HepG2 (cell line): ENCODE measurements around the gene COPS7B. TPM values are rescaled to one million over a fixed set of nuclear protein-coding genes. Genes with fewer than 3 reads are reported as not detected.
A peak's percentile ranks its signal among the peaks of the same experiment; 100 is the strongest.

Source experiments
- ATAC-seq: fragments of 200-7000 bp; cut with Tn5 transposase; 3 replicates; pipeline ENCODE4 v1.9.1; 2020; ENCODE audit warnings: mild to moderate bottlenecking, moderate library complexity
- BruUV-seq: library from RNA; stranded (reverse); fragments of 400-500 nt; replicated peaks from 2 replicates; lab custom pipeline; 2021; lab: Mats Ljungman, UMichigan
- CTCF ChIA-PET: fragments of 300-600 bp; formaldehyde crosslinking; extraction: SDS; loops from one replicate; lab custom pipeline; 2021; ENCODE audit warnings: low total read pairs, inconsistent platforms, low intra/inter-chr PET ratio; lab: Yijun Ruan, JAX
- POLR2A ChIA-PET: fragments of 350-600 bp; sonication (Branson Sonifier 250); formaldehyde crosslinking; loops from one replicate; lab custom pipeline; 2020; ENCODE audit warnings: antibody characterized with exemption, inconsistent platforms; lab: Yijun Ruan, JAX
- DNase-seq: peaks from one replicate; pipeline ENCODE4 v3.0.0-alpha.2; 2015; ENCODE audit warnings: low spot score
- FAIRE-seq: peaks from 3 replicates; lab custom pipeline; 2011; peaks lifted over from hg19 to GRCh38; lab: Jason Lieb, UNC
- H2AFZ ChIP-seq: one replicate; pipeline ENCODE4 v1.6.1; 2011; ENCODE audit warnings: low read length, inconsistent platforms
- H3K27ac ChIP-seq: fragments of 300-600 bp; 3 replicates; pipeline ENCODE4 v1.8.0; 2011; ENCODE audit warnings: mixed run types, mild to moderate bottlenecking, mixed read lengths, low read length, inconsistent platforms; ENCODE audit not compliant: insufficient read depth; ENCODE audit errors: extremely low read length
- H3K27me3 ChIP-seq, 2 experiments: fragments of 200-600 bp in 1 of 2; 2 replicates in 1 of 2; 3 replicates in 1 of 2; pipeline versions ENCODE4 v1.6.0 to v1.8.0; 2011; ENCODE audit warnings: low read length in 2 of 2, mild to moderate bottlenecking in 2 of 2, moderate library complexity in 2 of 2, inconsistent platforms in 1 of 2; ENCODE audit not compliant: insufficient read depth in 2 of 2, control insufficient read depth in 1 of 2
- H3K36me3 ChIP-seq, 2 experiments: fragments of 200-600 bp in 1 of 2; replicated peaks in 1 of 2; 2 replicates in 1 of 2; 3 replicates in 1 of 2; pipeline versions ENCODE4 v1.5.1 to v1.8.0; 2011; ENCODE audit warnings: low read length in 2 of 2, inconsistent platforms in 1 of 2; ENCODE audit not compliant: insufficient read depth in 2 of 2, control insufficient read depth in 1 of 2
- H3K4me1 ChIP-seq: 2 replicates; pipeline ENCODE4 v1.5.1; 2012; ENCODE audit warnings: low read length, inconsistent platforms; ENCODE audit not compliant: insufficient read depth
- H3K4me2 ChIP-seq: 2 replicates; pipeline ENCODE4 v1.6.0; 2011; ENCODE audit warnings: low read depth, low read length, inconsistent platforms
- H3K4me3 ChIP-seq, 3 experiments: fragments of 200-600 bp in 1 of 3; sonication (generic), shearing (Covaris generic) in 1 of 3; replicated peaks in 1 of 3; 2 replicates each; pipeline ENCODE4 v1.5.1; 2011 to 2016; ENCODE audit warnings: low read length in 3 of 3, inconsistent platforms in 2 of 3, low read depth in 2 of 3, mild to moderate bottlenecking in 2 of 3, control low read depth in 1 of 3, mixed read lengths in 1 of 3; ENCODE audit not compliant: insufficient read depth in 1 of 3
- H3K79me2 ChIP-seq: one replicate; pipeline ENCODE4 v1.6.1; 2011; ENCODE audit warnings: low read length, inconsistent platforms; ENCODE audit not compliant: insufficient read depth
- H3K9ac ChIP-seq: 2 replicates; pipeline ENCODE4 v1.6.0; 2011; ENCODE audit warnings: mild to moderate bottlenecking, low read depth, low read length, inconsistent platforms; ENCODE audit not compliant: insufficient read depth
- H3K9me3 ChIP-seq: 2 replicates; pipeline ENCODE4 v1.5.1; 2012; ENCODE audit warnings: mild to moderate bottlenecking, low read length
- H4K20me1 ChIP-seq: 2 replicates; pipeline ENCODE4 v1.6.0; 2011; ENCODE audit warnings: inconsistent platforms, mild to moderate bottlenecking, low read length, moderate library complexity; ENCODE audit not compliant: insufficient read depth
- CBX2 ChIP-seq, 2 experiments: fragments of 200-600 bp in 1 of 2; sonication (generic); formaldehyde crosslinking in 1 of 2; IDR thresholded peaks; 2 replicates each; pipeline versions ENCODE4 v1.7.0 to v1.8.1; 2018 to 2022; ENCODE audit warnings: low read depth in 2 of 2, low read length in 1 of 2, mild to moderate bottlenecking in 1 of 2, missing genetic modification reagents in 1 of 2
- CHD2 ChIP-seq: IDR thresholded peaks from 2 replicates; pipeline ENCODE4 v1.6.1; 2011; ENCODE audit warnings: low read depth, low read length, improper control_type of control experiment
- EZH2 ChIP-seq: conservative IDR thresholded peaks from 2 replicates; pipeline ENCODE4 v1.6.1; 2012; ENCODE audit warnings: mild to moderate bottlenecking, low read depth, low read length, moderate library complexity
- NFATC3 ChIP-seq: sonication (generic); formaldehyde crosslinking; IDR thresholded peaks from 2 replicates; pipeline ENCODE4 v1.5.1; 2020; ENCODE audit warnings: mild to moderate bottlenecking, missing genetic modification reagents
- PHB2 ChIP-seq: fragments of 450-650 bp; IDR thresholded peaks from 2 replicates; pipeline ENCODE4 v1.6.1; 2018; ENCODE audit not compliant: partially characterized antibody
- REL ChIP-seq: sonication (generic); formaldehyde crosslinking; conservative IDR thresholded peaks from 2 replicates; pipeline ENCODE4 v1.8.0; 2022; ENCODE audit warnings: mild to moderate bottlenecking, missing genetic modification reagents, moderate library complexity
- RNF2 ChIP-seq: fragments of 450-650 bp; conservative IDR thresholded peaks from 2 replicates; pipeline ENCODE4 v1.6.1; 2016; ENCODE audit warnings: low read depth
- SCMH1 ChIP-seq: sonication (generic); formaldehyde crosslinking; IDR thresholded peaks from 2 replicates; pipeline ENCODE4 v1.9.0; 2021; ENCODE audit warnings: missing genetic modification reagents, mild to moderate bottlenecking, borderline replicate concordance
- SETDB1 ChIP-seq: sonication (generic); formaldehyde crosslinking; IDR thresholded peaks from 2 replicates; pipeline ENCODE4 v1.5.1; 2020; ENCODE audit warnings: missing genetic modification reagents, mild to moderate bottlenecking, borderline replicate concordance
- TEAD2 ChIP-seq: sonication (generic); formaldehyde crosslinking; IDR thresholded peaks from 2 replicates; pipeline ENCODE4 v1.9.0; 2021; ENCODE audit warnings: missing genetic modification reagents
- ZBTB7B ChIP-seq: sonication (generic); formaldehyde crosslinking; IDR thresholded peaks from 2 replicates; pipeline ENCODE4 v1.4.0; 2020; ENCODE audit warnings: missing genetic modification reagents
- ZNF878 ChIP-seq: sonication (generic); formaldehyde crosslinking; IDR thresholded peaks from 2 replicates; pipeline ENCODE4 v1.8.1; 2023; ENCODE audit warnings: mild to moderate bottlenecking, missing genetic modification reagents, moderate library complexity
- WGBS: methylation state at CpG from one replicate; pipeline ENCODE4 v1.1.6; 2017; ENCODE audit warnings: low lambda C conversion rate; 5-methylcytosine and 5-hydroxymethylcytosine counted together
- in situ Hi-C: cut with HindIII; loops from 2 replicates; pipeline ENCODE4 v1.10.0; 2017; ENCODE audit warnings: low pct_unique_long_range_greater_than_20kb; ENCODE audit not compliant: extremely low pct_ligation_motif_present
- intact Hi-C: fragments of 100-400 bp; cut with micrococcal nuclease; formaldehyde crosslinking; loops from one replicate; pipeline ENCODE4 v1.10.0; 2022; ENCODE audit not compliant: unreplicated experiment
- polyA plus RNA-seq, 8 experiments: library from polyadenylated mRNA; depleted of rRNA in 3 of 8; stranded (reverse) in 7 of 8; unstranded in 1 of 8; fragments of >200 nt; fragmentation: Illumina TruSeq in 4 of 8; extraction: Trizol in 4 of 8; gene quantifications; 2 replicates each; pipeline versions ENCODE4 v1.2.1 to v1.2.3, GENCODE V29; 2011 to 2016; ENCODE audit warnings: low read depth in 4 of 8, missing spikeins in 1 of 8, mixed read lengths in 1 of 8; ENCODE audit not compliant: insufficient read depth in 1 of 8
- total RNA-seq, 5 experiments: library from RNA; depleted of rRNA; stranded (reverse); fragments of >200 nt; fragmentation: Illumina TruSeq; extraction: Trizol; gene quantifications; 2 replicates each; pipeline ENCODE4 v1.2.3, GENCODE V29; 2016; ENCODE audit warnings: low read depth in 1 of 5
- TF ChIP-seq, protein P1 (sequence below): sonication (generic); formaldehyde crosslinking; IDR thresholded peaks from 2 replicates; pipeline ENCODE4 v1.5.1; 2020; ENCODE audit warnings: mild to moderate bottlenecking, missing genetic modification reagents, moderate library complexity
- TF ChIP-seq, protein P2 (sequence below): sonication (generic); formaldehyde crosslinking; IDR thresholded peaks from 2 replicates; pipeline ENCODE4 v1.4.0; 2020; ENCODE audit warnings: missing genetic modification reagents
- TF ChIP-seq, protein P3 (sequence below): IDR thresholded peaks from 2 replicates; pipeline ENCODE4 v1.6.1; 2018; ENCODE audit warnings: missing genetic modification reagents, mild to moderate bottlenecking, missing compliant biosample characterization

Gene COPS7B
- total and polyA plus RNA-seq, 2 of the 13 experiments (the other 11 are each of a cell fraction or from before 2014, with no cell fraction given) = 30.6 to 62.7 TPM

DNA sequence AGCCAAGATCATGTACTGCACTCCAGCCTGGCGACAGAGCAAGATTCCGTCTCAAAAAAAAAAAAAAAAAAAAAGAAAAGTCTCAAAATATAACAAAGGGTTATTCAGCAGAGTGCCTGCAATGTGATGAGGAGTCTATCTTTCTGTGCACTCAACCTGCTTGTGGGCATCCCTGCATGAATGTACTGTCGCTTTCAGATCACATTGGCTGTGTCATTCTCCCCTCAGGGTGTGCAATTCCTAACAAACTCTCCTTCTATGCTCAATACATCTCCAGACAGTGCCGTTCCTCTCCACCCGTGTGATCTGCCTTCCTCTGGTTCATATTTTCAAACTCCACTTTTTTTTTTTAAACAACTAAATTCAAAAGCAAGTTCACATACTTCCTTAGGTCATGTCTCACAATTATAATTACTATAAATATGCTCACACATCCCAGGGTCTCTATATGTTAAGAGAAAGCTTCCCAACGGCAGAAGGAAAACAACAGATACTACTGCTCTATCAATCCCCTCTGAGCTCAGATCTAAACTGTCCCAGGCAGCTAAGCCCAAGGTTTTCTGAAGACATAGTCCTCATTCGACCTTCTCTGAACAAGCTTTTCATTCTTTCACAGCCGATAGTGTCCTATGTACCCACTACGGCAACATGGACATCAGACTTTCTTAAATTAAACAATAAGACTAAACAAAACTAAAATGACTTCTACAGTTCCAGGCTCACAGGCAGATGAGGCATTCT lies 42.7 kb upstream of the COPS7B start:
- WGBS = 5% methylated on average over 9 of the region's 9 CpGs
- H3K27ac ChIP-seq = no peak overlapping the region
- intact Hi-C loops = no loop called here
- H3K36me3 ChIP-seq = no peaks in the 10 kb centered on the region
- 0 out of 2 replicates have a peak overlapping the region, but pooled peaks have one; percentile 6 for H3K9ac ChIP-seq
- in situ Hi-C loops = no loop called here
- ChIA-PET POLR2A (no interaction called here), CTCF (no interaction called here)
- H4K20me1 ChIP-seq = no peaks in the 10 kb centered on the region
- H3K9me3 ChIP-seq = no peaks in the 10 kb centered on the region
- H3K79me2 ChIP-seq = no peaks in the 10 kb centered on the region
- DNase-seq (no peak), ATAC-seq (peak; percentile 75), FAIRE-seq (no peak)
- peaks cover 12% of the 10 kb centered on the region for H3K4me1 ChIP-seq
- peaks cover 0 to 11% of the 10 kb centered on the region in 2 experiments; a peak in 3 of 5 replicates for H3K27me3 ChIP-seq
- no peak for TF ChIP-seq REL (CRISPR knock-in tag)
- no peak for TF ChIP-seq NFATC3 (CRISPR knock-in tag)
- TF ChIP-seq TEAD2 (CRISPR knock-in tag) = no peak
- no peak for TF ChIP-seq SCMH1 (CRISPR knock-in tag)
- no peak for TF ChIP-seq EZH2
- no peak for TF ChIP-seq PHB2
- TF ChIP-seq CHD2 = no peak
- TF ChIP-seq, protein P1, sequence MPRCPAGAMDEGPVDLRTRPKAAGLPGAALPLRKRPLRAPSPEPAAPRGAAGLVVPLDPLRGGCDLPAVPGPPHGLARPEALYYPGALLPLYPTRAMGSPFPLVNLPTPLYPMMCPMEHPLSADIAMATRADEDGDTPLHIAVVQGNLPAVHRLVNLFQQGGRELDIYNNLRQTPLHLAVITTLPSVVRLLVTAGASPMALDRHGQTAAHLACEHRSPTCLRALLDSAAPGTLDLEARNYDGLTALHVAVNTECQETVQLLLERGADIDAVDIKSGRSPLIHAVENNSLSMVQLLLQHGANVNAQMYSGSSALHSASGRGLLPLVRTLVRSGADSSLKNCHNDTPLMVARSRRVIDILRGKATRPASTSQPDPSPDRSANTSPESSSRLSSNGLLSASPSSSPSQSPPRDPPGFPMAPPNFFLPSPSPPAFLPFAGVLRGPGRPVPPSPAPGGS = no peak
- no peak for TF ChIP-seq SETDB1 (CRISPR knock-in tag)
- TF ChIP-seq ZBTB7B (CRISPR knock-in tag) = no peak
- no peak for TF ChIP-seq ZNF878 (CRISPR knock-in tag)
- TF ChIP-seq, protein P2, sequence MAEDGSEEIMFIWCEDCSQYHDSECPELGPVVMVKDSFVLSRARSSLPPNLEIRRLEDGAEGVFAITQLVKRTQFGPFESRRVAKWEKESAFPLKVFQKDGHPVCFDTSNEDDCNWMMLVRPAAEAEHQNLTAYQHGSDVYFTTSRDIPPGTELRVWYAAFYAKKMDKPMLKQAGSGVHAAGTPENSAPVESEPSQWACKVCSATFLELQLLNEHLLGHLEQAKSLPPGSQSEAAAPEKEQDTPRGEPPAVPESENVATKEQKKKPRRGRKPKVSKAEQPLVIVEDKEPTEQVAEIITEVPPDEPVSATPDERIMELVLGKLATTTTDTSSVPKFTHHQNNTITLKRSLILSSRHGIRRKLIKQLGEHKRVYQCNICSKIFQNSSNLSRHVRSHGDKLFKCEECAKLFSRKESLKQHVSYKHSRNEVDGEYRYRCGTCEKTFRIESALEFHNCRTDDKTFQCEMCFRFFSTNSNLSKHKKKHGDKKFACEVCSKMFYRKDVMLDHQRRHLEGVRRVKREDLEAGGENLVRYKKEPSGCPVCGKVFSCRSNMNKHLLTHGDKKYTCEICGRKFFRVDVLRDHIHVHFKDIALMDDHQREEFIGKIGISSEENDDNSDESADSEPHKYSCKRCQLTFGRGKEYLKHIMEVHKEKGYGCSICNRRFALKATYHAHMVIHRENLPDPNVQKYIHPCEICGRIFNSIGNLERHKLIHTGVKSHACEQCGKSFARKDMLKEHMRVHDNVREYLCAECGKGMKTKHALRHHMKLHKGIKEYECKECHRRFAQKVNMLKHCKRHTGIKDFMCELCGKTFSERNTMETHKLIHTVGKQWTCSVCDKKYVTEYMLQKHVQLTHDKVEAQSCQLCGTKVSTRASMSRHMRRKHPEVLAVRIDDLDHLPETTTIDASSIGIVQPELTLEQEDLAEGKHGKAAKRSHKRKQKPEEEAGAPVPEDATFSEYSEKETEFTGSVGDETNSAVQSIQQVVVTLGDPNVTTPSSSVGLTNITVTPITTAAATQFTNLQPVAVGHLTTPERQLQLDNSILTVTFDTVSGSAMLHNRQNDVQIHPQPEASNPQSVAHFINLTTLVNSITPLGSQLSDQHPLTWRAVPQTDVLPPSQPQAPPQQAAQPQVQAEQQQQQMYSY (CRISPR knock-in tag) = no peak
- TF ChIP-seq CBX2 (IDR thresholded peaks at IDR 0.05; ENCODE audit: low read depth, low read length) = no peak
- TF ChIP-seq CBX2 (CRISPR knock-in tag; IDR thresholded peaks at IDR 0.05; ENCODE audit: low read depth) = no peak
- TF ChIP-seq, protein P3, sequence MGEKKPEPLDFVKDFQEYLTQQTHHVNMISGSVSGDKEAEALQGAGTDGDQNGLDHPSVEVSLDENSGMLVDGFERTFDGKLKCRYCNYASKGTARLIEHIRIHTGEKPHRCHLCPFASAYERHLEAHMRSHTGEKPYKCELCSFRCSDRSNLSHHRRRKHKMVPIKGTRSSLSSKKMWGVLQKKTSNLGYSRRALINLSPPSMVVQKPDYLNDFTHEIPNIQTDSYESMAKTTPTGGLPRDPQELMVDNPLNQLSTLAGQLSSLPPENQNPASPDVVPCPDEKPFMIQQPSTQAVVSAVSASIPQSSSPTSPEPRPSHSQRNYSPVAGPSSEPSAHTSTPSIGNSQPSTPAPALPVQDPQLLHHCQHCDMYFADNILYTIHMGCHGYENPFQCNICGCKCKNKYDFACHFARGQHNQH = no peak
- no peak for TF ChIP-seq RNF2
- peak overlapping the region; percentile 5; the same call in 1 of the 2 replicates for H3K4me2 ChIP-seq
- H3K4me3 ChIP-seq = no peak overlapping the region
- H2AFZ ChIP-seq = no peak overlapping the region
- BruUV-seq = no TSS peak
